IMR-90 (cell line): Measurements from ENCODE around the gene A4GALT. TPM values are rescaled to one million over a fixed set of nuclear protein-coding genes. Genes with fewer than 3 reads are reported as not detected.

ENCODE experiments used
- ATAC-seq: fragments of 200-7000 bp; cut with Tn5 transposase; 2 replicates; pipeline ENCODE4 v1.9.1; 2020; ENCODE audit warnings: low read depth, mild to moderate bottlenecking, moderate library complexity
- BruUV-seq: library from RNA; stranded (reverse); fragments of 400-500 nt; replicated peaks from 2 replicates; lab custom pipeline; 2021; lab: Mats Ljungman, UMichigan
- CTCF ChIA-PET: fragments of 300-600 bp; formaldehyde crosslinking; extraction: SDS; loops from one replicate; lab custom pipeline; 2021; ENCODE audit warnings: antibody characterized with exemption; lab: Yijun Ruan, JAX
- POLR2A ChIA-PET: fragments of 300-600 bp; sonication (Branson Sonifier 250); formaldehyde crosslinking; loops from one replicate; lab custom pipeline; 2022; ENCODE audit warnings: antibody characterized with exemption; ENCODE audit not compliant: unreplicated experiment; lab: Charles Lee
- DNase-seq: peaks from one replicate; pipeline ENCODE4 v3.0.0; 2013
- H2AFZ ChIP-seq: replicated peaks from 2 replicates; pipeline ENCODE3; 2013; ENCODE audit warnings: low read length, mild to moderate bottlenecking; ENCODE audit not compliant: poor library complexity
- H2AK5ac ChIP-seq: 2 replicates; pipeline ENCODE4 v1.6.1; 2013; ENCODE audit warnings: low read depth, low read length, inconsistent platforms
- H2AK9ac ChIP-seq: replicated peaks from 2 replicates; pipeline ENCODE3; 2013; ENCODE audit warnings: mild to moderate bottlenecking, low read depth, low read length, moderate library complexity; ENCODE audit not compliant: poor library complexity
- H2BK120ac ChIP-seq: 2 replicates; pipeline ENCODE4 v1.6.1; 2013; ENCODE audit warnings: low read depth, low read length, inconsistent platforms
- H2BK15ac ChIP-seq: 3 replicates; pipeline ENCODE4 v1.6.1; 2013; ENCODE audit warnings: low read depth, low read length, inconsistent platforms
- H2BK20ac ChIP-seq: 2 replicates; pipeline ENCODE4 v1.6.1; 2013; ENCODE audit warnings: low read depth, mild to moderate bottlenecking, inconsistent platforms, low read length, moderate library complexity
- H2BK5ac ChIP-seq: 2 replicates; pipeline ENCODE4 v1.6.1; 2013; ENCODE audit warnings: mild to moderate bottlenecking, low read depth, low read length, inconsistent platforms; ENCODE audit not compliant: poor library complexity, severe bottlenecking
- H3K14ac ChIP-seq: replicated peaks from 2 replicates; pipeline ENCODE4 v1.6.1; 2013; ENCODE audit warnings: low read depth, low read length, inconsistent platforms
- H3K18ac ChIP-seq: 2 replicates; pipeline ENCODE4 v1.6.1; 2013; ENCODE audit warnings: low read depth, low read length, control low read depth
- H3K23ac ChIP-seq: 2 replicates; pipeline ENCODE4 v1.6.1; 2013; ENCODE audit warnings: low read depth, low read length, inconsistent platforms
- H3K27ac ChIP-seq: 2 replicates; pipeline ENCODE4 v1.5.1; 2013; ENCODE audit warnings: mild to moderate bottlenecking, control low read depth, low read length; ENCODE audit not compliant: insufficient read depth
- H3K27me3 ChIP-seq: 2 replicates; pipeline ENCODE4 v1.6.1; 2013; ENCODE audit warnings: low read length; ENCODE audit not compliant: control insufficient read depth, insufficient read depth
- H3K36me3 ChIP-seq: 2 replicates; pipeline ENCODE4 v1.6.1; 2013; ENCODE audit warnings: low read length, mixed read lengths; ENCODE audit not compliant: control insufficient read depth, insufficient read depth
- H3K4ac ChIP-seq: 2 replicates; pipeline ENCODE4 v1.6.1; 2013; ENCODE audit warnings: low read depth, low read length, inconsistent platforms
- H3K4me1 ChIP-seq: 2 replicates; pipeline ENCODE4 v1.6.1; 2013; ENCODE audit warnings: low read length, mixed read lengths; ENCODE audit not compliant: control insufficient read depth, insufficient read depth
- H3K4me2 ChIP-seq: 2 replicates; pipeline ENCODE4 v1.6.1; 2013; ENCODE audit warnings: low read depth, mild to moderate bottlenecking, control low read depth, low read length, moderate library complexity
- H3K4me3 ChIP-seq: 2 replicates; pipeline ENCODE4 v1.5.1; 2013; ENCODE audit warnings: low read depth, mild to moderate bottlenecking, control low read depth, low read length, moderate library complexity; ENCODE audit not compliant: insufficient read depth
- H3K56ac ChIP-seq: 2 replicates; pipeline ENCODE4 v1.6.1; 2013; ENCODE audit warnings: low read length, inconsistent platforms; ENCODE audit not compliant: insufficient read depth; ENCODE audit errors: extremely low read depth
- H3K79me1 ChIP-seq, 2 experiments: 2 replicates each; pipeline ENCODE4 v1.6.1; 2013; ENCODE audit warnings: low read length in 2 of 2, inconsistent platforms in 1 of 2, low read depth in 1 of 2
- H3K9ac ChIP-seq: 2 replicates; pipeline ENCODE4 v1.6.1; 2013; ENCODE audit warnings: low read depth, low read length, control low read depth
- H3K9me1 ChIP-seq: 2 replicates; pipeline ENCODE4 v1.6.1; 2013; ENCODE audit warnings: low read length, inconsistent platforms; ENCODE audit not compliant: insufficient read depth
- H3K9me3 ChIP-seq: 2 replicates; pipeline ENCODE4 v1.6.1; 2013; ENCODE audit warnings: low read length; ENCODE audit not compliant: control insufficient read depth, insufficient read depth
- H4K20me1 ChIP-seq: 2 replicates; pipeline ENCODE4 v1.6.1; 2013; ENCODE audit warnings: low read length, inconsistent platforms; ENCODE audit not compliant: insufficient read depth
- H4K5ac ChIP-seq: 2 replicates; pipeline ENCODE4 v1.6.1; 2013; ENCODE audit warnings: mild to moderate bottlenecking, low read depth, low read length, control low read depth
- H4K8ac ChIP-seq, 2 experiments: 2 replicates each; pipeline ENCODE4 v1.6.1; 2013; ENCODE audit warnings: low read depth in 2 of 2, low read length in 2 of 2, control low read depth in 1 of 2, inconsistent platforms in 1 of 2
- H4K91ac ChIP-seq: 2 replicates; pipeline ENCODE4 v1.6.1; 2013; ENCODE audit warnings: low read depth, low read length, inconsistent platforms; ENCODE audit not compliant: insufficient read depth
- FOS ChIP-seq: fragments of 150-350 bp; IDR thresholded peaks from 2 replicates; pipeline ENCODE4 v1.6.1; 2016; ENCODE audit warnings: low read depth, low read length
- MAFK ChIP-seq: IDR thresholded peaks from 2 replicates; pipeline ENCODE4 v1.6.1; 2012; ENCODE audit warnings: low read depth, low read length, improper control_type of control experiment
- MAZ ChIP-seq: IDR thresholded peaks from 2 replicates; pipeline ENCODE4 v1.6.1; 2012; ENCODE audit warnings: low read depth, mild to moderate bottlenecking, low read length, improper control_type of control experiment, moderate library complexity, borderline replicate concordance
- MXI1 ChIP-seq: IDR thresholded peaks from 2 replicates; pipeline ENCODE4 v1.6.1; 2012; ENCODE audit warnings: low read depth, mild to moderate bottlenecking, low read length, moderate library complexity, borderline replicate concordance
- NFE2L2 ChIP-seq: fragments of 150-350 bp; IDR thresholded peaks from 2 replicates; pipeline ENCODE4 v1.6.1; 2016; ENCODE audit warnings: low read depth, mild to moderate bottlenecking, low read length
- RCOR1 ChIP-seq: IDR thresholded peaks from 2 replicates; pipeline ENCODE4 v1.6.1; 2012; ENCODE audit warnings: mild to moderate bottlenecking, low read length, improper control_type of control experiment; ENCODE audit not compliant: insufficient replicate concordance
- RFX5 ChIP-seq: IDR thresholded peaks from 2 replicates; pipeline ENCODE4 v1.8.0; 2012; ENCODE audit warnings: low read depth, mild to moderate bottlenecking, low read length, moderate library complexity
- SMC3 ChIP-seq: fragments of 150-350 bp; IDR thresholded peaks from 2 replicates; pipeline ENCODE4 v1.6.1; 2016; ENCODE audit warnings: low read depth, mild to moderate bottlenecking, antibody characterized with exemption, low read length, moderate library complexity
- WGBS, 2 experiments: methylation state at CpG; one replicate each; pipeline versions ENCODE4 v1.1.5 to v1.1.7; 2013; ENCODE audit warnings: missing lambda C conversion rate in 2 of 2; ENCODE audit not compliant: insufficient read length in 1 of 2; ENCODE audit errors: extremely low coverage in 2 of 2; 5-methylcytosine and 5-hydroxymethylcytosine counted together
- dilution Hi-C: fragments of 300-500 bp; cut with HindIII; formaldehyde crosslinking; loops from one replicate; pipeline ENCODE4 v1.14.3; 2018; ENCODE audit warnings: low sequenced_read_pairs; ENCODE audit not compliant: unreplicated experiment
- in situ Hi-C: fragments of 300-500 bp; cut with MboI; formaldehyde crosslinking; loops from 3 replicates; pipeline ENCODE4 v1.14.3; 2019; ENCODE audit warnings: low sequenced_read_pairs, inconsistent platforms, mixed read lengths
- intact Hi-C: fragments of 100-400 bp; cut with micrococcal nuclease; formaldehyde crosslinking; loops from 2 replicates; pipeline ENCODE4 v1.10.0; 2022
- polyA plus RNA-seq, 3 experiments: library from polyadenylated mRNA; depleted of rRNA; stranded (reverse); fragments of >200 nt; gene quantifications; 2 replicates each; pipeline ENCODE4 v1.2.3, GENCODE V29; 2012; ENCODE audit warnings: low replicate concordance in 1 of 3
- total RNA-seq: library from RNA; depleted of rRNA; stranded (reverse); fragments of >200 nt; gene quantifications from 2 replicates; pipeline ENCODE4 v1.2.3, GENCODE V29; 2012
- TF ChIP-seq, protein P1 (sequence below): fragments of 150-350 bp; IDR thresholded peaks from 2 replicates; pipeline ENCODE4 v1.6.1; 2017; ENCODE audit warnings: mild to moderate bottlenecking, antibody characterized with exemption, low read length, low read depth
- TF ChIP-seq, protein P2 (sequence below): fragments of 150-350 bp; IDR thresholded peaks from 2 replicates; pipeline ENCODE4 v1.6.1; 2016; ENCODE audit warnings: low read depth, mild to moderate bottlenecking, low read length, moderate library complexity, borderline replicate concordance

The A4GALT gene
- total and polyA plus RNA-seq, 2 of the 4 experiments (the other 2 are of a cell fraction) = 1.6 to 6.1 TPM

DNA sequence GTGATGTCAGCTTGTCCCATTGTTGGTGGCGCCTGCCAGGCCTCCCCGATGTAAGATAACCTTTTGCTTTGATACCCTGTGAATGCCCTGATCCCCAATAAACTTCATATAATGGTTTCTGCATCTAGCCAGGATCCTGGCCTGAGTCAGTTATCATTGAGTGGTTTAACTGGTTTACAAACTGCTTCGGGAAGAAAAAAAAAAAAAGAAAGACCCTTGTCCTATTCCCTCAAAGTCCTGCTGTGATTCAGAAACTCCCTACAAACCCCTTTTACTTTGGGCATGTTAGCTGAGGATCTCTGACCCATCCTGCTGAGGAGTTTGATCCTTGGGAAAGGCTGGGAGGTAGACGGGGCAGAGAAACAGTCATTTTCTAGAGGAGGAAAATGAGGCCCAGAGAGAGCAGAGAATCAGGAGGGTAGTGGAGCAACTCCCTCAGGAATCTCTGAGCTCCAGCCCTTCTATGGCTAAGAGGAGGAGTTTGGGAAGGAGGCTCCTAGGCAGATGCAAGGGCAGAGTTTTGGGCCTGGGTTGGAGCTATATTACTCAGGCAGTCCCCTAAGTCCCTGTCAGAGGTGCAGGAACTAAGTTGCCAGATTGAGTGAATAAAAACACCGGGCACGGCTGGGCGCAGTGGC is 66.1 kb downstream of the A4GALT start:
- no peak for ATAC-seq
- Histone ChIP-seq H3K27ac (no peak overlapping the region), H3K14ac (no peak overlapping the region), H2BK5ac (no peak overlapping the region), H4K20me1 (no peaks in the 10 kb centered on the region; the same call in 1 of the 2 replicates), H2BK15ac (no peak overlapping the region), H3K9ac (no peak overlapping the region), H4K5ac (no peak overlapping the region), H4K8ac (no peak overlapping the region), H3K56ac (no peak overlapping the region), H3K4me1 (peaks cover 5% of the 10 kb centered on the region; the same call in 1 of the 2 replicates), H3K36me3 (no peaks in the 10 kb centered on the region), H3K27me3 (no peaks in the 10 kb centered on the region), H3K4me3 (no peak overlapping the region), H2AK9ac (no peak overlapping the region), H3K9me1 (peaks cover 4% of the 10 kb centered on the region), H2AK5ac (no peak overlapping the region), H2BK120ac (no peak overlapping the region), H3K9me3 (no peaks in the 10 kb centered on the region), H2BK20ac (no peak overlapping the region), H3K4me2 (no peak overlapping the region), H3K79me1 (peaks cover 0 to 6% of the 10 kb centered on the region in 2 experiments; a peak in 2 of 4 replicates), H2AFZ (no peak overlapping the region), H3K4ac (no peak overlapping the region), H4K91ac (no peak overlapping the region), H3K23ac (no peak overlapping the region), H3K18ac (no peak overlapping the region)
- TF ChIP-seq, protein P1, sequence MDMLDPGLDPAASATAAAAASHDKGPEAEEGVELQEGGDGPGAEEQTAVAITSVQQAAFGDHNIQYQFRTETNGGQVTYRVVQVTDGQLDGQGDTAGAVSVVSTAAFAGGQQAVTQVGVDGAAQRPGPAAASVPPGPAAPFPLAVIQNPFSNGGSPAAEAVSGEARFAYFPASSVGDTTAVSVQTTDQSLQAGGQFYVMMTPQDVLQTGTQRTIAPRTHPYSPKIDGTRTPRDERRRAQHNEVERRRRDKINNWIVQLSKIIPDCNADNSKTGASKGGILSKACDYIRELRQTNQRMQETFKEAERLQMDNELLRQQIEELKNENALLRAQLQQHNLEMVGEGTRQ = no peak
- no peak for TF ChIP-seq SMC3
- no peak for TF ChIP-seq NFE2L2
- no peak for TF ChIP-seq MAZ
- TF ChIP-seq MXI1 = no peak
- TF ChIP-seq, protein P2, sequence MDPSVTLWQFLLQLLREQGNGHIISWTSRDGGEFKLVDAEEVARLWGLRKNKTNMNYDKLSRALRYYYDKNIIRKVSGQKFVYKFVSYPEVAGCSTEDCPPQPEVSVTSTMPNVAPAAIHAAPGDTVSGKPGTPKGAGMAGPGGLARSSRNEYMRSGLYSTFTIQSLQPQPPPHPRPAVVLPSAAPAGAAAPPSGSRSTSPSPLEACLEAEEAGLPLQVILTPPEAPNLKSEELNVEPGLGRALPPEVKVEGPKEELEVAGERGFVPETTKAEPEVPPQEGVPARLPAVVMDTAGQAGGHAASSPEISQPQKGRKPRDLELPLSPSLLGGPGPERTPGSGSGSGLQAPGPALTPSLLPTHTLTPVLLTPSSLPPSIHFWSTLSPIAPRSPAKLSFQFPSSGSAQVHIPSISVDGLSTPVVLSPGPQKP = no peak
- no peak for TF ChIP-seq FOS
- no peak for TF ChIP-seq RFX5
- no peak for TF ChIP-seq MAFK
- TF ChIP-seq RCOR1 = no peak
- no TSS peak for BruUV-seq
- dilution Hi-C loops = no loop called here
- no peak for DNase-seq
- 93% methylated on average over 5 of the region's 7 CpGs; no CpG with 5 or more reads in 1 of the 2 experiments for WGBS, 2 experiments
- in situ Hi-C loops = loop anchor here (5.0 kb wide), 1 partner anchor 163 kb away; no protein-coding TSS in a partner anchor
- ChIA-PET POLR2A (no interaction called here), CTCF (interaction anchor here (0.6 kb wide), 1 partner anchor 181 kb away, joined by 5 read pairs; no protein-coding TSS in a partner anchor)
- intact Hi-C loops = no loop called here
